ENCODE data around the gene ALDH1A3. TPM values are rescaled to one million over a fixed set of nuclear protein-coding genes. Genes with fewer than 3 reads are reported as not detected.

Gene ALDH1A3
- total RNA-seq, 1 experiment from 2014 or later, result 5,398 TPM

DNA sequence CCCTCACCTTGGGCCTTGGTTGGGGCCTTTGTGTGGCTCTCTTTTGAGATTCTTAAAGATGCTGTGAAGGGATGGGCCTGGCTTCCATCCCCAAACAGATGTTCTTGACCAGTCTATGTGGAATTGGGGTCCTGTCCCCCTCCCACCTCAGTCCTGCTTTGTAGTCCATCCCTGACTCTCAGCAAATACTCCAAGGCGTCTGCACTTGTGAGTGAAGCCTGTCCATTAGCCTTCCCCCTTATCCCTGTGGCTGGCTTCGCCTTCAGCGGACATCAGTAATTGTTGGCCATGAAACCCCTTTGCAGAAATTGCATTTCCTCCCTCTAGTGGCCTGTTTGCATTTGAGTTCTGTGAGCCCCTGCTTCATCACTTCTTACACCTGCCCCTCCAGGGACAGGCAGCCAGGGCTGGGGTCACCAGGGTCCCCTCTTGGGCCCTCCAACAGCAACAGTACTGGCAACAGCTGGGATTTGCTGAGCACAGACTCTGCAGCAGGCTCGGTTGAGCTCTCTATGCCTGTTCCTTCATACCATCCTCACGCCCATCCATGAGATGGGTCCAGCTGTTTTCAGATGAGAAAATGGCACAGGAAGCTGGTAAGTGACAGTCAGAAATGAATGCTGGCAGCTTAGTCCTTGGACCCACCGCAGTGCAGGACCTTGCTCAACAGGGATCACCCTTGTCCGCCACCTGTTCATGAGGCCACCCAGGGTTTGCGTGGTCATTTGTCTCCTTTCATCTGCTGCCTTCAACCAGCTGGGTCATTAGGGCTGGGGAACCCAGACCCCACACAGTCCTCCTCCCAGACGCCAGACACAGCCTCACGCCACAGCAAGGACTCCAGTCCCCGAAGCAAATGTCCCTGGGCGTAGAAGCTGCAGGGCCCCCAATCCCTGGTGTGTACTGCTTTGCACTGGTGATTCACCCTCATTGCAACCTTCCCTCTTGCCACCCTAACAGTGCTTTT, 30.6 kb downstream of the ALDH1A3 start:
- TF ChIP-seq, protein P1, sequence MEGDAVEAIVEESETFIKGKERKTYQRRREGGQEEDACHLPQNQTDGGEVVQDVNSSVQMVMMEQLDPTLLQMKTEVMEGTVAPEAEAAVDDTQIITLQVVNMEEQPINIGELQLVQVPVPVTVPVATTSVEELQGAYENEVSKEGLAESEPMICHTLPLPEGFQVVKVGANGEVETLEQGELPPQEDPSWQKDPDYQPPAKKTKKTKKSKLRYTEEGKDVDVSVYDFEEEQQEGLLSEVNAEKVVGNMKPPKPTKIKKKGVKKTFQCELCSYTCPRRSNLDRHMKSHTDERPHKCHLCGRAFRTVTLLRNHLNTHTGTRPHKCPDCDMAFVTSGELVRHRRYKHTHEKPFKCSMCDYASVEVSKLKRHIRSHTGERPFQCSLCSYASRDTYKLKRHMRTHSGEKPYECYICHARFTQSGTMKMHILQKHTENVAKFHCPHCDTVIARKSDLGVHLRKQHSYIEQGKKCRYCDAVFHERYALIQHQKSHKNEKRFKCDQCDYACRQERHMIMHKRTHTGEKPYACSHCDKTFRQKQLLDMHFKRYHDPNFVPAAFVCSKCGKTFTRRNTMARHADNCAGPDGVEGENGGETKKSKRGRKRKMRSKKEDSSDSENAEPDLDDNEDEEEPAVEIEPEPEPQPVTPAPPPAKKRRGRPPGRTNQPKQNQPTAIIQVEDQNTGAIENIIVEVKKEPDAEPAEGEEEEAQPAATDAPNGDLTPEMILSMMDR (conservative IDR thresholded peaks at IDR 0.05; ENCODE audit: low read depth, low read length), result peak; percentile 37; the same call in 1 of the 2 replicates
- no peak for TF ChIP-seq EZH2 (IDR thresholded peaks at IDR 0.05; ENCODE audit: low read length, unreplicated experiment)
- no peak for TF ChIP-seq EZH2phosphoT487 (IDR thresholded peaks at IDR 0.05; ENCODE audit: borderline replicate concordance, low read length)
- Histone ChIP-seq H3F3A (ENCODE audit: low read length, unreplicated experiment) (peaks cover 90% of the 10 kb centered on the region), H3K27me3 (ENCODE audit: low read length) (no peaks in the 10 kb centered on the region), H3K9me3 (ENCODE audit: low read length) (no peaks in the 10 kb centered on the region), H3K4me1 (ENCODE audit: insufficient read depth, low read length) (peaks cover 11% of the 10 kb centered on the region; the same call in 1 of the 2 replicates), H3K36me3 (ENCODE audit: low read depth, low read length) (peaks cover 88% of the 10 kb centered on the region), H3K79me2 (ENCODE audit: low read length) (no peaks in the 10 kb centered on the region), H3K4me3 (ENCODE audit: low read length) (no peak overlapping the region), H3K27ac (ENCODE audit: low read length) (no peak overlapping the region), H3K9me2 (replicated peaks; ENCODE audit: low read length) (no peaks in the 10 kb centered on the region), H4K20me1 (ENCODE audit: low read length) (peaks cover 56% of the 10 kb centered on the region), H3K9ac (ENCODE audit: low read length) (no peak overlapping the region), H2AFZ (ENCODE audit: low read length) (no peak overlapping the region), H3K4me2 (ENCODE audit: low read length) (no peak overlapping the region)
- ATAC-seq, result no peak
- intact Hi-C loops (cut with micrococcal nuclease), result no loop called here
- BruUV-seq (replicated peaks), result no TSS peak
- ChIA-PET CTCF (no interaction called here), POLR2A (ENCODE audit: unreplicated experiment) (no interaction called here)
- peak; percentile 24 for DNase-seq

DNA sequence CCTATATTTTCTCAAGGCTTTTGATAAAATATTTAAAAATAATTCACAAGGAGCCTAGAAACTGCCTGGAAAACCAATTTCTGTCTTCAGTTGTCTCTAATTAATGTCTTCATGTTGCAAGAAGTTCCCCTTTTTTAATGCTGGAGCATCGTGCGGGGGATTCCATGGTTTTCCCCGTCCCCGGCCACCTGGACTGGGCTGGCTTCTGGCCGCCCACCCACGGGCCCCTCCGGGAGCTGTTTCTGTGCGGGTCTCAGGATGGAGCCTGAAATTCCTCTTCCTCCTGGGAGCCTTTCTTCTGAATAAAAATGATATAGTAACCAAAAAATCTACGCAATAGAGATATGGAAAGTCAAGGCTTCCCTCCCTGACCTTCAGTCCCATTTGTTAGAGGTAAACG, 31.5 kb downstream of the ALDH1A3 start:
- Histone ChIP-seq H2AFZ (ENCODE audit: low read length) (no peak overlapping the region), H3K27ac (ENCODE audit: low read length) (no peak overlapping the region), H3K79me2 (ENCODE audit: low read length) (no peaks in the 10 kb centered on the region), H3K27me3 (ENCODE audit: low read length) (no peaks in the 10 kb centered on the region), H3K36me3 (ENCODE audit: low read depth, low read length) (peaks cover 88% of the 10 kb centered on the region), H3F3A (ENCODE audit: low read length, unreplicated experiment) (peaks cover 90% of the 10 kb centered on the region), H3K9me3 (ENCODE audit: low read length) (no peaks in the 10 kb centered on the region), H3K4me2 (ENCODE audit: low read length) (no peak overlapping the region), H3K4me3 (ENCODE audit: low read length) (no peak overlapping the region), H4K20me1 (ENCODE audit: low read length) (peaks cover 55% of the 10 kb centered on the region), H3K9ac (ENCODE audit: low read length) (no peak overlapping the region), H3K4me1 (ENCODE audit: insufficient read depth, low read length) (peaks cover 11% of the 10 kb centered on the region; the same call in 1 of the 2 replicates), H3K9me2 (replicated peaks; ENCODE audit: low read length) (no peaks in the 10 kb centered on the region)
- no peak for DNase-seq
- CTCF ChIA-PET, result no interaction called here
- no TSS peak for BruUV-seq (replicated peaks)
- intact Hi-C loops (cut with micrococcal nuclease), result no loop called here
- POLR2A ChIA-PET (ENCODE audit: unreplicated experiment), result no interaction called here
- TF ChIP-seq, protein P1 (conservative IDR thresholded peaks at IDR 0.05; ENCODE audit: low read depth, low read length), result no peak
- no peak for TF ChIP-seq EZH2phosphoT487 (IDR thresholded peaks at IDR 0.05; ENCODE audit: borderline replicate concordance, low read length)
- TF ChIP-seq EZH2 (IDR thresholded peaks at IDR 0.05; ENCODE audit: low read length, unreplicated experiment), result no peak
- no peak for ATAC-seq

DNA sequence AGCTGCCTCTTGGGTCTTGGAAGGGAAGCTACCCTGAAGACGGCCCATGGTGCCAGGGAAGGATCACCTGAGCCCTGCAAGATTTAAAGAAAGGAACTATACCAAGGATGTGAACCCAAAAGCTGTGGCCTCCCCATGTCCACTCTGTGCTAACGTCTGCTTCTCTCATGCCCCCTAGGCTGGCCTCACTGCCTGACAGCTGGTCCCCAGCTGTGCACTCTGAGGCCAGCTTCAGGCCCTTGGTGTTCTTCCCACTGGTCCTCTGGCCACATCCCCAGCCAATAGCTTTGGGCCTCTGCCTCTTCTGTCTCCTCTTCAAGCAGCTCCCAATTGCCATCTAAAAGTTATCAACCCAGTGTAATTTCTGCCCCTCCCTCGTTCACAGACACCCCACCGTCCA, 34.3 kb downstream of the ALDH1A3 start:
- peaks cover 79% of the 10 kb centered on the region for H3F3A ChIP-seq (ENCODE audit: low read length, unreplicated experiment)
- H4K20me1 ChIP-seq (ENCODE audit: low read length), result peaks cover 43% of the 10 kb centered on the region

More for the DNA sequence above, 34.3 kb downstream of the ALDH1A3 start:
- Histone ChIP-seq H3K79me2 (ENCODE audit: low read length) (no peaks in the 10 kb centered on the region), H3K4me3 (ENCODE audit: low read length) (no peak overlapping the region), H3K4me1 (ENCODE audit: insufficient read depth, low read length) (peaks cover 22% of the 10 kb centered on the region; the same call in 1 of the 2 replicates), H3K9me3 (ENCODE audit: low read length) (no peaks in the 10 kb centered on the region), H3K27ac (ENCODE audit: low read length) (peak overlapping the region; percentile 28; the same call in 1 of the 2 replicates), H3K9me2 (replicated peaks; ENCODE audit: low read length) (no peaks in the 10 kb centered on the region), H3K36me3 (ENCODE audit: low read depth, low read length) (peaks cover 63% of the 10 kb centered on the region), H3K4me2 (ENCODE audit: low read length) (no peak overlapping the region), H3K27me3 (ENCODE audit: low read length) (no peaks in the 10 kb centered on the region), H3K9ac (ENCODE audit: low read length) (no peak overlapping the region), H2AFZ (ENCODE audit: low read length) (no peak overlapping the region)
- intact Hi-C loops (cut with micrococcal nuclease), result no loop called here
- DNase-seq (peak; percentile 61), ATAC-seq (no peak)
- TF ChIP-seq EZH2phosphoT487 (IDR thresholded peaks at IDR 0.05; ENCODE audit: borderline replicate concordance, low read length) (no peak), EZH2 (IDR thresholded peaks at IDR 0.05; ENCODE audit: low read length, unreplicated experiment) (no peak)
- TF ChIP-seq, protein P1 (conservative IDR thresholded peaks at IDR 0.05; ENCODE audit: low read depth, low read length), result no peak
- ChIA-PET POLR2A (ENCODE audit: unreplicated experiment) (no interaction called here), CTCF (no interaction called here)
- BruUV-seq (replicated peaks), result no TSS peak

Data from PC-3 (cell line).